ENCODE results near the gene ELFN2. TPM values are rescaled to one million over a fixed set of nuclear protein-coding genes. Genes with fewer than 3 reads are reported as not detected.
A peak's percentile ranks its signal among the peaks of the same experiment; 100 is the strongest.

The ELFN2 gene
- total RNA-seq, 1 donor from 2014 or later, result not detected

- Mint-ChIP-seq H3K36me3 (ENCODE audit: low read depth) (no peaks in the 10 kb centered on the region), H3K9me3 (no peaks in the 10 kb centered on the region), H3K27me3 (peaks cover 23% of the 10 kb centered on the region), H3K27ac (no peak overlapping the region), H3K4me3 (no peak overlapping the region), H3K4me1 (peaks cover 18% of the 10 kb centered on the region)
- intact Hi-C loops (cut with micrococcal nuclease), result no loop called here
- CTCF ChIA-PET, result no interaction called here
- TF ChIP-seq CTCF (IDR thresholded peaks at IDR 0.05), result no peak
- ATAC-seq (ENCODE audit: low read depth) (no peak), DNase-seq (no peak)
- POLR2A ChIA-PET, result no interaction called here
These were observed 15.6 kb downstream of the ELFN2 start for GRCh38 chr22:37411655-37412054.

DNA sequence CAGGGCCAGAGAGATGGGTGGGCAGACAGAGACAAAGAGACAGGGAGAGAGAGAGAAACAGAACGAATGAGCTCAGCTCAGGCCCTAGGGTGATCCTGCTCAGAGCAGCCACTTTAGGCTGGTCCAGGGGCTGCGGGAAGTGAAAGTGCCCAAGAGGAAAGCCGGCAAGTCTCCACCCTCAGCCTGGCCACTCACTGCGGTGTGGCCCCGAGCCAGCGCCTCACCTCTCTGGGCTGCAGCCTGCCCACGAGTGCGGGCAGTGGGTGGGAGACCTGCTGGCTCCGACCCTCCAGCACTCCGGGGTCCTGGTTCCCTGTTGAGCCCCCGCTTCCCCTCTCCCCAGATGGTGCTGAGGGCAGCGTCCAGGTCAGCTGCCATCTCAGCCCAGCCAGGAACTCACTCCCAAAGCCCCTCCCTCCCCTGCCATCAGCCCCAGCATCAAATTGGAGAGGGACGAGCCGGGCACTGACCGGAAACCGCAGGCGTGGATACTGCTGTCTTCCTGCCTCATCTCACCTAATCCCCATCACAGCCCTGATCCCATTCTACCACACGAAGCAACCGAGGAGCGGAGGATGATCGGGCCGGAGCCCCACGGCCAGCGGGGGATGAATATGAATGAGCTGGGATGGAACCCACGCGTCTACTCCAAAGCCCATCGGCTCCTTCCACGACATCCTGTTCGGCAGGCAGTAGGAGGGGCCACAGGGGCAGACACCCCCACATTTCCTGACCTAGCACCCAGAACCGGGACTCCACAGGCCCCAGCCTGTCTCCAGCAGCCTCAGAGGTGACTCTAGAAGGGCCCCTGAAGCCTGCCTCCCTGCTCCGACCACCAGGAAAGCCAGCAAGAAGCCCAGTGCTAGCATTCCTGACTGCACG, 16.9 kb downstream of the ELFN2 start:
- CTCF ChIA-PET, result no interaction called here
- Mint-ChIP-seq H3K9me3 (no peaks in the 10 kb centered on the region), H3K4me3 (no peak overlapping the region), H3K36me3 (ENCODE audit: low read depth) (no peaks in the 10 kb centered on the region), H3K4me1 (peaks cover 12% of the 10 kb centered on the region), H3K27me3 (peaks cover 14% of the 10 kb centered on the region), H3K27ac (no peak overlapping the region)
- no peak for TF ChIP-seq CTCF (IDR thresholded peaks at IDR 0.05)
- intact Hi-C loops (cut with micrococcal nuclease), result no loop called here
- POLR2A ChIA-PET, result no interaction called here
- no peak for DNase-seq
- no peak for ATAC-seq (ENCODE audit: low read depth)

- ATAC-seq (ENCODE audit: low read depth), result peak; percentile 18
- POLR2A ChIA-PET, result interaction anchor here (0.6 kb wide), 1 partner anchor 255 kb away, joined by 3 read pairs; no protein-coding TSS in a partner anchor
These were observed 17.7 kb downstream of the ELFN2 start for GRCh38 chr22:37409459-37410050.

GRCh38 chr22:37409031-37409430, 18.2 kb downstream of the ELFN2 start:
- H3K27ac Mint-ChIP-seq, result no peak overlapping the region

More at GRCh38 chr22:37409459-37410050, 17.7 kb downstream of the ELFN2 start:
- Mint-ChIP-seq H3K27ac (no peak overlapping the region), H3K4me1 (peaks cover 12% of the 10 kb centered on the region), H3K9me3 (no peaks in the 10 kb centered on the region), H3K36me3 (ENCODE audit: low read depth) (no peaks in the 10 kb centered on the region), H3K4me3 (no peak overlapping the region), H3K27me3 (peaks cover 7% of the 10 kb centered on the region)
- CTCF ChIA-PET, result no interaction called here
- DNase-seq, result no peak
- intact Hi-C loops (cut with micrococcal nuclease), result no loop called here
- no peak for TF ChIP-seq CTCF (IDR thresholded peaks at IDR 0.05)

More at GRCh38 chr22:37409031-37409430, 18.2 kb downstream of the ELFN2 start:
- ChIA-PET POLR2A (interaction anchor here (0.6 kb wide), 1 partner anchor 256 kb away, joined by 3 read pairs; no protein-coding TSS in a partner anchor), CTCF (no interaction called here)
- Mint-ChIP-seq H3K4me3 (no peak overlapping the region), H3K27me3 (peaks cover 4% of the 10 kb centered on the region), H3K9me3 (no peaks in the 10 kb centered on the region), H3K36me3 (ENCODE audit: low read depth) (no peaks in the 10 kb centered on the region), H3K4me1 (peaks cover 12% of the 10 kb centered on the region)
- ATAC-seq (ENCODE audit: low read depth) (no peak), DNase-seq (no peak)
- no peak for TF ChIP-seq CTCF (IDR thresholded peaks at IDR 0.05)
- intact Hi-C loops (cut with micrococcal nuclease), result no loop called here
